Endothelial cell of umbilical vein (primary cell): ENCODE results near the gene DRC7. TPM values are rescaled to one million over a fixed set of nuclear protein-coding genes. Genes with fewer than 3 reads are reported as not detected.

Experiments used
- BruUV-seq: library from RNA; stranded (reverse); fragments of 400-500 nt; replicated peaks from 2 replicates; lab custom pipeline; 2021; lab: Mats Ljungman, UMichigan
- CTCF ChIA-PET: fragments of 300-600, 350-600 bp; sonication (Branson Sonifier 250); formaldehyde crosslinking; loops from one replicate; lab custom pipeline; 2021; ENCODE audit warnings: antibody characterized with exemption, inconsistent platforms; lab: Charles Lee
- POLR2A ChIA-PET: fragments of 300-600, 350-600 bp; sonication (Branson Sonifier 250); formaldehyde crosslinking; loops from one replicate; lab custom pipeline; 2021; ENCODE audit warnings: antibody characterized with exemption, inconsistent platforms; lab: Charles Lee
- DNase-seq: peaks from one replicate; pipeline ENCODE4 v3.0.0-alpha.2; 2011; ENCODE audit warnings: low read depth, low spot score
- FAIRE-seq: peaks from 2 replicates; lab custom pipeline; 2011; peaks lifted over from hg19 to GRCh38; lab: Jason Lieb, UNC
- H2AFZ ChIP-seq: 2 replicates; pipeline ENCODE4 v1.6.0; 2012; ENCODE audit warnings: low read depth, low read length, control low read depth, inconsistent platforms
- H3K27ac ChIP-seq: 2 replicates; pipeline ENCODE4 v1.5.1; 2011; ENCODE audit warnings: low read depth, mild to moderate bottlenecking, control low read depth, low read length, moderate library complexity; ENCODE audit not compliant: insufficient read depth
- H3K27me3 ChIP-seq, 2 experiments: 2 replicates each; pipeline versions ENCODE4 v1.6.0 to v1.6.1; 2011; ENCODE audit warnings: low read length in 2 of 2, mixed read lengths in 1 of 2; ENCODE audit not compliant: control insufficient read depth in 2 of 2, insufficient read depth in 2 of 2
- H3K36me3 ChIP-seq, 2 experiments: 2 replicates in 1 of 2; 3 replicates in 1 of 2; pipeline ENCODE4 v1.5.1; 2011; ENCODE audit warnings: low read length in 2 of 2, mild to moderate bottlenecking in 1 of 2, moderate library complexity in 1 of 2; ENCODE audit not compliant: control insufficient read depth in 2 of 2, insufficient read depth in 2 of 2; ENCODE audit errors: extremely low read depth in 1 of 2
- H3K4me1 ChIP-seq: 3 replicates; pipeline ENCODE4 v1.5.1; 2011; ENCODE audit warnings: mild to moderate bottlenecking, low read length; ENCODE audit not compliant: control insufficient read depth, insufficient read depth; ENCODE audit errors: extremely low read depth
- H3K4me2 ChIP-seq: 2 replicates; pipeline ENCODE4 v1.6.1; 2011; ENCODE audit warnings: low read length, control low read depth, mixed read lengths; ENCODE audit not compliant: insufficient read depth
- H3K4me3 ChIP-seq, 3 experiments: fragments of 200-600 bp in 1 of 3; sonication (generic), shearing (Covaris generic) in 1 of 3; replicated peaks in 1 of 3; 2 replicates each; pipeline ENCODE4 v1.5.1; 2011 to 2016; ENCODE audit warnings: control low read depth in 3 of 3, low read length in 3 of 3, mild to moderate bottlenecking in 2 of 3, inconsistent platforms in 1 of 3, low read depth in 1 of 3, moderate library complexity in 1 of 3; ENCODE audit not compliant: insufficient read depth in 1 of 3
- H3K79me2 ChIP-seq: 2 replicates; pipeline ENCODE4 v1.6.0; 2012; ENCODE audit warnings: low read length, inconsistent platforms; ENCODE audit not compliant: control insufficient read depth, insufficient read depth
- H3K9ac ChIP-seq: replicated peaks from 2 replicates; pipeline ENCODE3; 2011; ENCODE audit warnings: low read length, control low read depth; ENCODE audit not compliant: insufficient read depth; ENCODE audit errors: extremely low read depth
- H3K9me1 ChIP-seq: replicated peaks from 3 replicates; pipeline ENCODE4 v1.6.0; 2011; ENCODE audit warnings: mild to moderate bottlenecking, low read length; ENCODE audit not compliant: control insufficient read depth, insufficient read depth; ENCODE audit errors: extremely low read depth
- H3K9me3 ChIP-seq: replicated peaks from 2 replicates; pipeline ENCODE4 v1.5.1; 2012; ENCODE audit warnings: low read length, inconsistent platforms; ENCODE audit not compliant: control insufficient read depth, insufficient read depth
- H4K20me1 ChIP-seq: replicated peaks from 2 replicates; pipeline ENCODE3; 2011; ENCODE audit warnings: mild to moderate bottlenecking, low read length; ENCODE audit not compliant: control insufficient read depth, insufficient read depth; ENCODE audit errors: extremely low read depth
- CTCF ChIP-seq, 2 donors: IDR thresholded peaks; 1 replicate in 1 of 2; 2 replicates in 1 of 2; pipeline ENCODE4 v1.5.1; 2011; ENCODE audit warnings: low read length in 2 of 2, mild to moderate bottlenecking in 2 of 2, moderate library complexity in 2 of 2, control low read depth in 1 of 2, inconsistent platforms in 1 of 2, low read depth in 1 of 2; ENCODE audit not compliant: insufficient read depth in 1 of 2; ENCODE audit errors: extremely low read depth in 1 of 2
- EZH2 ChIP-seq: IDR thresholded peaks from 2 replicates; pipeline ENCODE4 v1.6.1; 2012; ENCODE audit warnings: borderline replicate concordance, low read depth, mild to moderate bottlenecking, moderate library complexity, low read length, inconsistent platforms; ENCODE audit not compliant: severe bottlenecking
- FOS ChIP-seq: IDR thresholded peaks from 2 replicates; pipeline ENCODE4 v1.6.1; 2011; ENCODE audit warnings: mild to moderate bottlenecking, low read length, moderate library complexity, borderline replicate concordance; ENCODE audit not compliant: insufficient read depth
- GATA2 ChIP-seq: IDR thresholded peaks from 2 replicates; pipeline ENCODE4 v1.7.0; 2011; ENCODE audit warnings: low read depth, mild to moderate bottlenecking, moderate library complexity, mixed read lengths, low read length; ENCODE audit not compliant: insufficient read length, insufficient read depth
- JUN ChIP-seq: IDR thresholded peaks from 2 replicates; pipeline ENCODE4 v1.6.1; 2011; ENCODE audit warnings: borderline replicate concordance, low read depth; ENCODE audit not compliant: insufficient read length, insufficient read depth
- MYC ChIP-seq: IDR thresholded peaks from one replicate; pipeline ENCODE4 v1.6.1; 2011; ENCODE audit warnings: mild to moderate bottlenecking, low read depth, low read length
- POLR2A ChIP-seq: IDR thresholded peaks from 2 replicates; pipeline ENCODE4 v1.6.1; 2012; ENCODE audit warnings: low read depth, mild to moderate bottlenecking, control low read depth, low read length
- POLR2AphosphoS5 ChIP-seq: IDR thresholded peaks from 2 replicates; pipeline ENCODE4 v1.6.1; 2012; ENCODE audit warnings: low read depth, mild to moderate bottlenecking, control low read depth, low read length, moderate library complexity; ENCODE audit not compliant: insufficient read depth
- dilution Hi-C: fragments of 300-500 bp; cut with MboI; formaldehyde crosslinking; loops from one replicate; pipeline ENCODE4 v1.15.0; 2019; ENCODE audit warnings: low sequenced_read_pairs; ENCODE audit not compliant: extremely low pct_ligation_motif_present
- intact Hi-C: fragments of 100-400 bp; cut with micrococcal nuclease; formaldehyde crosslinking; loops from one replicate; pipeline ENCODE4 v1.10.0; 2022
- polyA plus RNA-seq, 4 experiments: library from polyadenylated mRNA; depleted of rRNA in 3 of 4; stranded (reverse) in 3 of 4; unstranded in 1 of 4; fragments of >200 nt; gene quantifications; 2 replicates each; pipeline versions ENCODE4 v1.2.1 to v1.2.3, GENCODE V29; 2011 to 2012; ENCODE audit warnings: missing spikeins in 1 of 4
- total RNA-seq: library from RNA; stranded (reverse); gene quantifications from 2 replicates; pipeline ENCODE4 v1.2.3, GENCODE V29; 2021
- TF ChIP-seq, protein P1 (sequence below): IDR thresholded peaks from 2 replicates; pipeline ENCODE4 v1.6.1; 2011; ENCODE audit not compliant: insufficient read depth, insufficient read length

DRC7 gene
- total and polyA plus RNA-seq, 2 donors (not counting 3 experiments of a cell fraction or from before 2014, with no cell fraction given) = 0.13 to 0.77 TPM

DNA sequence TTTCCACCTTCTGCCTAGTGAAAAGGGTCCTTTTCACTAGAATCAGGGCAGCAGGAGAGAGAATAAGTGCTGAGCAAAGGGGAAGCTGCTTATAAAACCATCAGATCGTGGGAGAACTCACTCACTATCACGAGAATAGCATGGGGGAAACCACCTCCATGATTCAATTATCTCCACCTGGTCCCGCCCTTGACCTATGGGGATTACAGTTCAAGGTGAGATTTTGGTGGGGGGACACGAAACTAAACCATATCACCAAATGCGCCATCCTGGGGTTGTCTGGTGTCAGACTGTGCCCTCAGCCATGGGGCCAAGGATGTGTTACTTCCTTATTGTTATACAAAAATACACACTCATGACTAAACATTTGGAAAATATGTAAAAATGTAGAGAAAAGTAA is 30.5 kb downstream of the DRC7 start:
- H3K4me2 ChIP-seq = no peak overlapping the region
- no peak overlapping the region for H3K27ac ChIP-seq
- intact Hi-C loops (no loop called here), dilution Hi-C loops (no loop called here)
- no peaks in the 10 kb centered on the region for H3K27me3 ChIP-seq
- TF ChIP-seq GATA2 = no peak
- TF ChIP-seq MYC = no peak
- TF ChIP-seq, protein P1, sequence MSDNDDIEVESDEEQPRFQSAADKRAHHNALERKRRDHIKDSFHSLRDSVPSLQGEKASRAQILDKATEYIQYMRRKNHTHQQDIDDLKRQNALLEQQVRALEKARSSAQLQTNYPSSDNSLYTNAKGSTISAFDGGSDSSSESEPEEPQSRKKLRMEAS = no peak
- no peak for TF ChIP-seq EZH2
- no peak for TF ChIP-seq POLR2AphosphoS5
- no peaks in the 10 kb centered on the region for H3K9me1 ChIP-seq
- BruUV-seq = no TSS peak
- FAIRE-seq = no peak
- H2AFZ ChIP-seq = no peak overlapping the region
- no peaks in the 10 kb centered on the region for H3K9me3 ChIP-seq
- H4K20me1 ChIP-seq = no peaks in the 10 kb centered on the region
- H3K36me3 ChIP-seq = no peaks in the 10 kb centered on the region
- no peak overlapping the region for H3K9ac ChIP-seq
- no peaks in the 10 kb centered on the region for H3K4me1 ChIP-seq
- ChIA-PET POLR2A (no interaction called here), CTCF (interaction anchor here (1.2 to 5.3 kb wide), 4 partner anchors 11 to 149 kb away, joined by 3 to 43 read pairs (median 19); partner anchors contain the start of gene KATNB1)
- H3K79me2 ChIP-seq = no peaks in the 10 kb centered on the region
- no peak for DNase-seq
- no peak overlapping the region for H3K4me3 ChIP-seq

DNA sequence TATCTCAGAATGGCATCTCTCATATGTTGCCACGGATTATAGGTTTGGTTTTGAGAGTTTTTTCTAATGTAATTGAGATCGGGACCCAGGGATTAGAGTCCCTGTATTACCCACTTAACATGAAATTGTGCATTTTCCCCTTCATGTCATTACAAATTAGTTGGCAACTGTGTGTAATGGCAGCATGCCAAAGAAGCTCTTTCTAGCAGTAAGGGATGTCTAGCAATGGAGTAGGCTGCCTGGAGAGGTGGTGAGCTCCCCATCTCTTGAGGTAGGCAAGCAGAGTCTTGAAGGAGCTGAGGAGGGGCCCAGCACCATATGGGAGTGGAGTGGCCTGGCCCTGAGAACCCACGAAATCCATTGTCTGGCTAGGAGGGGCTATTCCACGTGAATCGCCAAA is 30.9 kb downstream of the DRC7 start:
- TF ChIP-seq POLR2AphosphoS5 (no peak), EZH2 (no peak), POLR2A (no peak), CTCF (IDR thresholded peaks at IDR 0.05; ENCODE audit: extremely low read depth in 1 of 2, insufficient read depth in 1 of 2, low read depth in 1 of 2, low read length in 2 of 2) (no peak), MYC (no peak), GATA2 (no peak), JUN (no peak), FOS (no peak)
- H3K79me2 ChIP-seq = no peaks in the 10 kb centered on the region
- ChIA-PET CTCF (interaction anchor here (1.9 to 5.3 kb wide), 2 partner anchors 10 to 134 kb away, joined by 14 to 43 read pairs; partner anchors contain the start of gene KATNB1), POLR2A (no interaction called here)
- dilution Hi-C loops (no loop called here), intact Hi-C loops (no loop called here)
- H3K27me3 ChIP-seq = no peaks in the 10 kb centered on the region
- BruUV-seq = no TSS peak
- no peak overlapping the region for H3K27ac ChIP-seq
- H4K20me1 ChIP-seq = no peaks in the 10 kb centered on the region
- no peaks in the 10 kb centered on the region for H3K36me3 ChIP-seq
- H3K9ac ChIP-seq = no peak overlapping the region
- H3K4me2 ChIP-seq = no peak overlapping the region
- no peak overlapping the region for H2AFZ ChIP-seq
- FAIRE-seq (no peak), DNase-seq (no peak)
- no peaks in the 10 kb centered on the region for H3K9me3 ChIP-seq
- H3K4me1 ChIP-seq = no peaks in the 10 kb centered on the region
- H3K4me3 ChIP-seq = no peak overlapping the region
- no peaks in the 10 kb centered on the region for H3K9me1 ChIP-seq
